Cardiac muscle cell (in vitro differentiated cells and primary cell): Measurements from ENCODE around the gene ATP8B4. TPM values are rescaled to one million over a fixed set of nuclear protein-coding genes. Genes with fewer than 3 reads are reported as not detected.

Experiments
- DNase-seq, 2 donors: peaks; one replicate each; pipeline versions ENCODE4 v3.0.0 to v3.0.0-alpha.2; 2010 to 2017; ENCODE audit warnings: low read depth in 1 of 2, low spot score in 1 of 2
- H3K27ac ChIP-seq: fragments of 200-600 bp; sonication (generic); 2 replicates; pipeline ENCODE4 v1.5.1; 2016
- H3K27me3 ChIP-seq: fragments of 200-600 bp; sonication (generic); 2 replicates; pipeline ENCODE4 v1.6.0; 2016; ENCODE audit warnings: control low read depth
- H3K36me3 ChIP-seq: fragments of 200-600 bp; sonication (generic); 2 replicates; pipeline ENCODE4 v1.5.1; 2016; ENCODE audit warnings: control low read depth
- H3K4me1 ChIP-seq: fragments of 200-600 bp; sonication (generic); 2 replicates; pipeline ENCODE4 v1.8.1; 2017; ENCODE audit warnings: low read depth, mild to moderate bottlenecking, mixed run types
- H3K4me3 ChIP-seq: fragments of 200-600 bp; sonication (generic); 2 replicates; pipeline ENCODE4 v1.5.1; 2016; ENCODE audit warnings: mild to moderate bottlenecking
- H3K9me3 ChIP-seq: fragments of 200-600 bp; sonication (generic); 2 replicates; pipeline ENCODE4 v1.5.1; 2017; ENCODE audit warnings: low read depth, mild to moderate bottlenecking, control low read depth
- polyA plus RNA-seq: library from polyadenylated mRNA; unstranded; fragments of >200 nt; fragmentation: Nextera tagmentation; extraction: Ambion mirVana; gene quantifications from 2 replicates; pipeline ENCODE4 v1.2.1, GENCODE V29; 2016
- total RNA-seq: library from RNA; depleted of rRNA; stranded (reverse); fragments of >200 nt; gene quantifications from 2 replicates; pipeline ENCODE4 v1.2.3, GENCODE V29; 2016
- TF ChIP-seq, protein P1 (sequence below): IDR thresholded peaks from 2 replicates; pipeline ENCODE4 v1.5.1; 2012; ENCODE audit warnings: low read depth, mild to moderate bottlenecking, low read length

ATP8B4 gene
- total and polyA plus RNA-seq, 2 experiments from 2014 or later = 0.09 to 0.12 TPM

DNA sequence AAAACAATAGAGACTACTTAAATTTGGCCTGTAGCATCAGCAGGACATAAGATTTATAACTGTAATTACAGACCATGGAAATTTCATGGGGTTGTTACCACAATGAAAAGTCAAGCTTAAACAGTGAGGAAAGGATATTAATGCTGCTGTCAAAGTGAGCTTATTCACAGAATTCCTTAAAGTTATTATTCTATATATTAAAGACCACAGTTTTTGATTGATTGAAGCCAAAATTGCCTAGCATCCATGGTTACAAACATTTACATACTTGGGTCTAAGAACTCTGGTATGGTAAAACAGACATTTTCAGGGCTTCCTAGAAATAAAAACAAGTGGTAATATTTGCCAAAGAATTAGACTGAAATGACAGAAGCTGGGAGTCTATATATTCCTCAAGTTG is 248.6 kb downstream of the ATP8B4 start:
- Histone ChIP-seq H3K27ac (no peak overlapping the region), H3K36me3 (no peaks in the 10 kb centered on the region), H3K4me3 (no peak overlapping the region), H3K9me3 (no peaks in the 10 kb centered on the region), H3K4me1 (no peaks in the 10 kb centered on the region), H3K27me3 (no peaks in the 10 kb centered on the region)
- no peak for DNase-seq
- TF ChIP-seq, protein P1, sequence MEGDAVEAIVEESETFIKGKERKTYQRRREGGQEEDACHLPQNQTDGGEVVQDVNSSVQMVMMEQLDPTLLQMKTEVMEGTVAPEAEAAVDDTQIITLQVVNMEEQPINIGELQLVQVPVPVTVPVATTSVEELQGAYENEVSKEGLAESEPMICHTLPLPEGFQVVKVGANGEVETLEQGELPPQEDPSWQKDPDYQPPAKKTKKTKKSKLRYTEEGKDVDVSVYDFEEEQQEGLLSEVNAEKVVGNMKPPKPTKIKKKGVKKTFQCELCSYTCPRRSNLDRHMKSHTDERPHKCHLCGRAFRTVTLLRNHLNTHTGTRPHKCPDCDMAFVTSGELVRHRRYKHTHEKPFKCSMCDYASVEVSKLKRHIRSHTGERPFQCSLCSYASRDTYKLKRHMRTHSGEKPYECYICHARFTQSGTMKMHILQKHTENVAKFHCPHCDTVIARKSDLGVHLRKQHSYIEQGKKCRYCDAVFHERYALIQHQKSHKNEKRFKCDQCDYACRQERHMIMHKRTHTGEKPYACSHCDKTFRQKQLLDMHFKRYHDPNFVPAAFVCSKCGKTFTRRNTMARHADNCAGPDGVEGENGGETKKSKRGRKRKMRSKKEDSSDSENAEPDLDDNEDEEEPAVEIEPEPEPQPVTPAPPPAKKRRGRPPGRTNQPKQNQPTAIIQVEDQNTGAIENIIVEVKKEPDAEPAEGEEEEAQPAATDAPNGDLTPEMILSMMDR = no peak

DNA sequence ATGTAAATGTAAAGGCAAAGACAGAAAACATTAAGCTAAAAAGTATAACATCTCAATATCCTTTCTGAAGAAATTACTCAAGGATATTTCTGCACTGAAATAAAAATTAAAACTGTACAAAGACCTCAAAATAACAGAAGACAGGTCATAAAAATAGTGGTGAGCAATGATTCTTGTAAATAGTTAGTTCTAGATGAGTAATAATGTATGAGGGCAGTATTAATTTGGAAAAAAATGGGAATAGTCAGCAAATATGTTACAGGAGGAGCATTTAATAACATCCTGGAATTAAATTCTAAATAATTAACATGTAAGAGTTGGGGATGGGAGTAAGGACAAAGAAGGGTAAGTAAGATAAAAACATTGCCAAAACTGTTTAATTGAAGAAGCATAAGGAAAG is 250.7 kb downstream of the ATP8B4 start:
- TF ChIP-seq, protein P1 = no peak
- no peak for DNase-seq
- H3K4me1 ChIP-seq = no peaks in the 10 kb centered on the region

DNA sequence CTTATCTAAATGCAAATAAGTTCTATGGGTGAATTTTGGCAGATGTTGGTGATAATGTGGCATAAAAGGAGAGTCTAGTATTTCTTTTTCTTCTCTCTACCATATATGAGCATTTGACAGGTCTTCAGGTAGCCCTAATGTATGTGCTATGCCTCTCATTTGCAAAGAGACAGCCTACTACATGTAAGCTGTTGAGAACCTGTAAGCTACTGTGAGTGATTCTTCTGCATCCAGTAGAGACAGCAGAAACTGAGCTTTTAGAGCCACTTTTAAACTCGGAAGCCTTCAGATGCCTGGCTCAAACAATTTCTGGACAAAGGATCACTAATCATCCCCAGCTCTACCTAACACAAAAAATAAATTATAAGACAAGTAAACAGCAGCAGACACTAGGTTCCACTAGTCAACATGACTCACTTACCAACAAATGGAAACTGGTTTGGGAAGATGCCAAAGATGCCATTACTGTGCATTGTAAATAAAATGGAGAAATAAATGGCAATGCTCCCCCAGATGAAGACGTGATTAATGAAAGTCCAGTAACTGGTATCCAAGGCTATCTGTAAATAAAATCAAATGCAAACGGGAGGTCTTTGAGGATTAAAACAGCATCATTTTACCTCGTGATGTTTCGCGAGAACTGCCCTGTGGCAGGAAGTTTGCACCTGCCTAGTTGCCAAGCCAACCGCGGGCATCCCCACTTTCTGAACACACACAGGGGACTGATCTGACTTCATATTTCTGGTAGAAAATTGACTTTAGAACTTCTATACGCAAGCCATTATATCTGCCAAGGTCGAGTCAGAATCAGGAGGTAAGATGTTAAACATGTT is 252.9 kb downstream of the ATP8B4 start:
- H3K27ac ChIP-seq = no peak overlapping the region
- DNase-seq = no peak
- no peaks in the 10 kb centered on the region for H3K4me1 ChIP-seq
- no peak overlapping the region for H3K4me3 ChIP-seq
- H3K36me3 ChIP-seq = no peaks in the 10 kb centered on the region
- H3K27me3 ChIP-seq = no peaks in the 10 kb centered on the region
- TF ChIP-seq, protein P1 = no peak
- H3K9me3 ChIP-seq = no peaks in the 10 kb centered on the region

More for the DNA sequence above, 250.7 kb downstream of the ATP8B4 start:
- no peaks in the 10 kb centered on the region for H3K9me3 ChIP-seq
- no peaks in the 10 kb centered on the region for H3K27me3 ChIP-seq
- no peaks in the 10 kb centered on the region for H3K36me3 ChIP-seq
- no peak overlapping the region for H3K27ac ChIP-seq
- H3K4me3 ChIP-seq = no peak overlapping the region

DNA sequence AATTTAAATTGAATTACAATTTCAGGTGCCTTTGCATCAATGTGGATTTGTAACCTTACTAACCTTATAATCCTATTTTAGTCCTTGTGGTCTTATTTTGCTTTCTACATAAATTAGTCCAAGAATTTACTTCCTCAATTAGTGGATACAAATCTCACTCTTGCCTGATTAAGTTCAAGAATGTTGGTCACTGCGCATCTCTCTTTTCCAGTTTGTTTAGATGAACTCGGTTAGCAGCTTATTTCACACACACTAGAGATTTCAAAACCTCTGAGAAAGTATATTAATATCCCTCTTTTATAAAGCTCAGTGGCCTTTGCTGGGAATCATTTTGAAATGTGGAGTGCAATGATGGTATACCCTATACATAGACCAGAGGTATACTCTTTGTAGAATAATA is 254.8 kb downstream of the ATP8B4 start:
- Histone ChIP-seq H3K4me1 (no peaks in the 10 kb centered on the region), H3K36me3 (no peaks in the 10 kb centered on the region), H3K9me3 (no peaks in the 10 kb centered on the region), H3K27ac (no peak overlapping the region), H3K4me3 (no peak overlapping the region), H3K27me3 (no peaks in the 10 kb centered on the region)
- no peak for DNase-seq
- TF ChIP-seq, protein P1 = no peak

DNA sequence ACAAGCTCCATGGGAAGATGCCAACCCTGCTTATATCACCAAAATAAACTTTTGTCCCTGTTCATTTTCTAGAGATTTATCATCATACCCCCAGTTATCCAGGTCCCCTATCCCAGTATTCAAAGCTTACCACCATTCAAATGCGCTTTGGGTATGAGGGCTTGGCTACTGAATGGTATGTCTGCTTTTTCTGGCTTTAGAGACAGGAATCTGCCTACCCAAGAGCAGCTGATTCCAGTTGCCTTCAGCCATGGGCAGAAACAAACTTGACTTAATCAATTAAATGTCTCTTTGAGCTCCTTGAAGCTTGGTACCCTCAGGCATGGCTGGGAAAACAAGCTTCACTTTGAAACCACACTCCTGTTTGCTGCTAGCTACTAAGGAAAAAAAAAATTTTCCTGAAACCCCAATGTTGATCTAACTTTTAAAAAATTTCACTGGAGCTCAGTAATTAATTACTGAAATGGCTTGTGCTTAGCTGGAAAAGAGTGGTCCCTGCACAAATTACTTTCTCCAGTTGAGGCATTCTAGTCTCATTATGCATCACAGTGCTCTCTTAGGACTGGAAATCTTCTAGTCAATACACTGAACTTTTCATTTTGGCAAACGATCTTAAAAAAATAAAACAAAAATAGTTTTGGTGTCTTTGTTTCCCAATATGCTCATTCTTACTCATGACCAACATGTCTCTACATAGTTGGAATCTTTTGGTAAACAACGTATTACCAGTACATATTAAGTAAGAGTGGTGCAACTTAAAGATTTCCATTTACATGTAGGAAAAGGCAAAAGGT is 255.4 kb downstream of the ATP8B4 start:
- Histone ChIP-seq H3K27me3 (no peaks in the 10 kb centered on the region), H3K36me3 (no peaks in the 10 kb centered on the region), H3K4me3 (no peak overlapping the region), H3K4me1 (no peaks in the 10 kb centered on the region), H3K9me3 (no peaks in the 10 kb centered on the region), H3K27ac (no peak overlapping the region)
- TF ChIP-seq, protein P1 = no peak
- DNase-seq = peak in 1 of 2 donors; percentile 74
